ENCODE data around the gene PAPOLG.
A peak's percentile ranks its signal among the peaks of the same experiment; 100 is the strongest.

PAPOLG gene
- 44.3 reads per million, percentile 65 among the genes with 10 or more reads in this experiment for total RNA-seq

DNA sequence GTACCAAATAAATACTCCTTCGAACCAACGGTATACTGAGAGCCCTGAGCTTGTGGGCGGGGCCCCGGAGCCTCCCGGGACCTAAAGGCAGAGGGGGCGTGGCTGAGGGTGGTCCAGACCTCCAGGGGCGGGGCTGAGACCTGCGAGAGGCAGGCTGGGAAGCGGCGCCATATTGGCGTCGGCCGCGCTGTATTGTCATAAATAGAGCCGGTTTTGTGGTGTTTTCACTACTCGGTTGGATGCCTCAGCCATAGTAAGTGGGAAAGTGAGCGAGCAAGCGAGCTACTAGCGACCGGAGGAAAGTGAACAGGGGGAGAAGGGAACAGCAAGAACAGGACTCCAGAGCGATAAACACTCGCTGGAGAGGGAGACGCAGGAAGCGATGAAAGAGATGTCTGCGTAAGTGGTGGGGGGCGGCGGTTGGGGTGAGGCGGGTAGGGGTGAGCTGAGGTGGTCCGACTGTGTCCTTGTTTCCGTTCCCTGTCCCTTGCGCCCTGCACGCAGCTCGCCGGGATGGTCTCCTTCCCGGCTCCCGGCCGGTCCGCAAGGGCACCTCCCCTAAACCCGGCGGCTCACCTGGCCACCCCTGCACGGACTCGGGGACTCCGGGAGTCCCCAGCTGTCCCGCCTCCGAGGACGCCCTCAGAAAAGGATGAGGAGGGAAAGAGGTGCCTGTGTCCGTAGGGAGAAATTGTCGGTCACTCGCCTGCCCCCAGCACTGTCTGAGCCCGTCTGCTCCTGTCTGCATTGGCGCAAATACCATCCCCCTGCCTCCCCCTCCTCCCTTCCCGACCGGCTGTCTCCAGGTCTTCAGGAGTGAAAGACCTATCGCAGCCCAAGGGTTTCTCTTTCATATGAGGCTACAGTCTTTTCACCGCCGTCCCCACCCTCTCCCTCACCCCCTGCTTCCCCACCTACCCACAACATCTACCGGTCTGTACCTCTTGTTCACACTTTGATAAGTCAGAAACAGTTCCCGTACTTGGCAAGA, at the start of gene PAPOLG:
PAPOLG (plus strand) TSS at position 172 of the 991 bp plus-strand sequence; CDS start at position 383, 211 bp downstream.
- DNase-seq = peak; percentile 94

DNA sequence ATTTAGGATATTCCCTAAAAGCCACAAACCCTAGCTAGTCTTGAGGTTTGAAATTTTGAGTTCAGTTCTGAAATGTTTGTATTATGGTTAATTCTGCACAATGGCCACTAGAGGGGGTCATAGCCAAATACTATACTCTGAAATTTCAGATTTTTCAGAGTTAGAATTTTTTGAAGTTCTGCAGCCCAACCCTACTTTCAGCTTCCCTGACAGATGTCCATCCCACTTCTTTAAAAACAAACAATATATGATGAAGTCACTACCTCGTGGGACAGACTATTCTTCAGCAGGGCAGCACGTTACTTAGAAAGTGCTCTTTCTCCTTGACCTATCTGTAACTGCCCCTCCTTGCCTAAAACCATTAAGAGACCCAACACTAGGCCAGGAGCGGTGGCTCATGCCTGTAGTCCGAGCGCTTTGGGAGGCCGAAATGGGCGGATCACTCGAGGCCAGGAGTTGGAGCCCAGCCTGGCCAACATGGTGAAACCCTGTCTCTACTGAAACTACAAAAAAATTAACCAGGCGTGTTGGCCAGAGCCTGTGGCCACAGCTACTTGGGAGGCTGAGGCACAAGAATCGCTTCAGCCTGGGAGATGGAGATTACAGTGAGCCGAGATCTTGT, 48.2 kb upstream of the PAPOLG start:
- no peak for DNase-seq

DNA sequence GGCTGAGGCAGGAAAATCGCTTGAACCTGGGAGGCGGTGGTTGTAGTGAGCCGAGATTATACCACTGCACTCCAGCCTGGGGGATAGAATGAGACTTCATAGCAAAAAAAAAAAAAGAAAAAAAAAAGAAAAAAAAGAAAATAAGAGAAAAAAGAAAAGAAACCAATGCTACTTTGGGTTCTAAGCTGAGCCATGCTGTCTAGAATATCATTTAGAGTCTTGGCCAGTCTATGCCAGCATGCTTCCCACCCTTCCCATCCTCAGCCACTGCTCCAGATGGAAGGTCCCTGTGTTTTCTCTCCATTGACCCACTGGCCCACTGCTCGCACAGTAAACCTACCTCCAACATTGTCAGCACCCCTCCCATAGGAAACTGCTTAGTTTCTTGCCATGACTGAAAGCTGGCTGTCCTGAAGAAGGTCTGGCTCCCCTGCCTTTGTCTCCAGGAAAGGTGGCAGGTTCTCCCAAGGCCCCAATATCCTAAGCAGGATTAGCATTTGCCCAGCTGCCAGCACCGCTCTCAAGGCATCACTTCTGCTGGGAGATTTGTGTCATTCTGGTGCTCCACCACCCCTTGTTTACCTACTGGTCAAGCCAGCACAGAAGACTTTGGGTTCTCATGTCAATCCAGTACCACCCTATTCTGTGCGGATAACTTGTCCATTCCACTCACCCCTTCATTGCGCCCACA, 47.3 kb upstream of the PAPOLG start:
- DNase-seq = no peak

DNA sequence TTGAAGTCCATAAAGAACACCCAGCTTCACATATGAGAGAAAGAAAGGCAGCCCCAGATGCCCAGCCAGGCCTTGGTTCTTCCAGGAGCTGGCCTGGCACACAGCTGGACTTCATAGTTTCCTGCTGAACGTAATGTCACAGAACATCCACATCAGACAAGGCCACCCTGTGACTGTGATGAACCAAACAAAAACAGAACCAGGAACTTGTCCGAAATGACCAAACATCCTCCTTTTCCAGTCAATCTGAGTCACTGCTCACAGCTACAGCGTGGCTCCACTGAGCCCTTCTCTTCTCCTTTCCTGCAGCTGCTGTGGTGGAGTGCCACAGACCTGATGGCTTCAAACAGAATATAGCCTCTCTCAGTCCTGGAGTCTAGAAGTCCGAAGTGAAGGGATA, 45.4 kb upstream of the PAPOLG start:
- DNase-seq = no peak

DNA sequence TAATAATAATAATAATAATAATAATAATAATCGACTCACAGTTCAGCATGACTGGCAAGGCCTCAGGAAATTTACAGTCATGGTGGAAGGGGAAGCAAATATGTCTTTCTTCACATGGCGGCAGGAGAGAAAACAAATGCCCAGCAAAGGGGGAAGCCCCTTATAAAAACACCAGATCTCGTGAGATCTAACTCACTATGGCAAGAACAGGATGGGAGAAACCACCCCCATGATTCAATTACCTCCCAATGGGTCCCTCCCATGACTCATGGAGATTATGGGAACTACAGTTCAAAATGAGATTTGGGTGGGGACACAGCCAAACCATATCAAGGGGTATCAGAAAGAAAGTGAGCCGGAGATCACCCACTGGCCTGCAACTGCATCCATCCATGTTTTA, 40.5 kb upstream of the PAPOLG start:
- no peak for DNase-seq

DNA sequence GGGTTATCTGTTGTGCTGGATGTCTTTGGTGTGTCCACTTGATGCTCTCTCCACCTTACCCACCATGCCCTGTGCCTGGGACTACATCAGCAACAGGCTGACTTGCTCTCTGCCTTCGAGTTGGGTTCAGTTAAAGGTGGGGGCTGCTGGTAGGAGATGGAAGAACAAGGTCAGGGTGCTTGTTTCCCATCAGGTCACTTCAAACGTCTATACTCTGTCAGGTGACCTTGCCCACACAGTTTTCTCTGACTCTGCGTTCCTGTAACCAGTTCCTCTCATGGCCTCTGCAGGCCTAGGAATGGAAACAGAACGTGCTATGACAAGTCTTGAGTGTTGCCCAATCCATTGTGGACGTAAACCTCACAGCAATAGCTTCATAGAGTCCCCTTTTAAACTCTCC, 38.4 kb upstream of the PAPOLG start:
- no peak for DNase-seq

DNA sequence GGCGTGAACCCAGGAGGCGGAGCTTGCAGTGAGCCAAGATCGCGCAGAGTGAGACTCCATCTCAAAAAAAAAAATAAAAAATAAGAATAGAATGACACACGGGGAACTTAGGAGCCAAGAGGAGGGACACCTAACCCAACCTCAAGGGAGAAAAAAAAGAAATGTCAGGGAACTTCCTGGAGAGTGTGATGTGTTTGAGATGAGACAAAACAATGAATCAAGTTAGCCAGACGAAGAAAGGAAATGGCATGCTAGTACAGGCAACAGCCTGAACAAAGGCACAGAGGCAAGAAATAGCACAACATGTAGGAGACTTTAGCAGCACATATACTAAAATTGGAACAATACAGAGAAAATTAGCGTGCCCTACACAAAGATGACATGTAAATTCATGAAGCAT, 36.7 kb upstream of the PAPOLG start:
- DNase-seq = no peak

DNA sequence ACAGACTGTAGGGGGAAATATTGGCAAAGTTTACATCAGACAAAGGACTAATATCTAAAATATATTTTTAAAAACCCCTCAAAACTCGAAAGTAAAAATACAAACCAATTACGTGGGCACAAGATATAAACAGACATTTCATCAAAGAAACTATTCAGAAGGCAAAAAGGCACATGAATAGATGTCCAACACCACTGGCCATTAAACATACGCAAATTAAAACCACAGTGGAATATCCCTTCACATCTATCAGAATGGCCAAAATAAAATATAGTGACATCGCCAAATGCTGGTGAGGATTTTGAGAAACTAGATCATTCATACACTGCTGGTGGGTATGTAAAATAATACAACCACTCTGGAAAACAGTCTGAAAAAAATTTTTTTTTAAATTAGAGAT, 30.6 kb upstream of the PAPOLG start:
- no peak for DNase-seq

DNA sequence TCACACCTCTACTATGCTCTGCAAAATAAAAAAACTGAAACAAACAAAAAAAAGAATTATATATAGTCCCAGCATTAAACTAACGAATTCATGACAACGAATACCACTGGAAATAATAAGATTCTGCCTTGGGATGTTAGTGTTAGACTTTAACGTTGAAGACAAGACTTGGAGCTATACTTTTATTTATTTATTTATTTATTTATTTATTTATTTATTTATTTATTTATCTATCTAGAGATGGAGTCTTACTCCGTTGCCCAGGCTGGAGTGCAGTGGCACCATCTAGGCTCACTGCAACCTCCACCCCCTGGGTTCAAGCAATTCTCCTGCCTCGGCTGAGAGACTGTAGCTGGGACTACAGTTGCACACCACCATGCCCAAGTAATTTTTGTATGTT, 27.2 kb upstream of the PAPOLG start:
- DNase-seq = no peak

DNA sequence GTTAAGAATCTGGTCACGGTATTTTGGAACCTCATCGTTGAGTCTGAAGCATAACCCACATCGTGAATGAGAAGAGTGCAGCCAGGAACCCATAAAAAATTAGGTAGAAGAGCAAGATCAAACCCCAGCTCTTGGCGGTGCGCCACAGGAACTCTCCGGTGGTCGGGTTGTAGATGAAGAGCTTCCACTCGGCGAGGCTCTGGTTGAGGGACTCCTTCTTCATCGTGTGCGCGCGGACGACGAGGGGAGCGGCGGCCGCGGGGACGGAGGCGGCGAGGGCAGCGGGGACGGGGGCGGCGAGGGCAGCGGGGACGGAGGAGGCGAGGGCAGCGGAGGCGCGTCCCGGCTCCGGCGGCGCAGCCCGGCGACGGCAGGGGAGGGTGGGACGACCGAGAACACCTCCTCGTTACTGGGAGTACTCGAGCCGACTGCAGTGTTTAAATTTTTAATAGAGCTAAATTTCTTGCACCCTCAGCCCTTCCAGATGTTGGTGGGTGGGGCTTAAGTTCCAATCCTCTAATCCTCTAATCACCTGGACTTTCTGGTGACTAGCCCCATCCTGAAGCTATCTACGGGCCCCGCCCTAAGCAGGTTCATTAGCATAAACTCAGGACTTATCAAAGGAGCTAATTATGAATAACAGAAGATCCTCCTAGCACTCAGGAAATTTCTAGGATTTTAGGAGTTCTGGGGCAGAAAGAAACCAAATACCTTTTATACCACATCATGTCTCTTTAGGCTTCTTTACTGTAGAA, 20.4 kb upstream of the PAPOLG start:
- no peak for DNase-seq

DNA sequence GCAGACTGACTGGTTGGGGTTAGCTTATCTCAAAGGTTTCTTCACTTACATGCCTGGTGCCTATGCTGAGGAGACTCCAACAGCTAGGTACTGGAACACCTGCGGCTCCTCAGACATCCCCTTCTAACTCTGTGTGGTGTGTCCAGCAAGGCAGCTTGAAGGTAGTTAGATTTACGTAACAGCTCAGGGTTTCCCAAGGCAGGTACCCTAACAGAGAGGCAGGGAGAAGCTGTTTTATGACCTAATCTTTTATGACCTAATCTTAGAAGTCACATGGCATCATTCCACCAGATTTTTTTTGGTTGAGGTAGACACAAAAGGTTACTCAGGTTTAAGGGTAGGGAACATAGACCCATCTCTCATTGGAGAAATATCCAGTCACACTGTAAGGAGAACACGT, 17.4 kb upstream of the PAPOLG start:
- DNase-seq = no peak

DNA sequence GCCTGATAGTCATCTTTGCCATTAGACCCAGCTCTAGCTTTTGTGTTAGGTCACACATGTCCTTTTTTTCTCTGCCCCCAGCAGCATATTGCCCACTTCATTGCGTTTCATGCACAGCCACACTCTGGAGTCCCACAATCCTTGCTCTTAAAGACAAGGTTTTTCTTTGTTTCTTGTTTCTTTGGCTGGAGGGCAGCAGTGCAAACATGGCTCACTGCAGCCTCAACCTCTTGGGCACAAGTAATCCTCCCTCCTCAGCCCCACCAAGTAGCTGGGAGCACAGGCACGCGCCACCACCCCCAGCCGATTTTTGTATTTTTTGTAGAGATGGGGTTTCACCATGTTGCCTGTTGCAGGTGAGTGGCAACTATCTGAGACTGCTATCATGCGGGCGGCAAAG, 16.9 kb upstream of the PAPOLG start:
- DNase-seq = no peak

DNA sequence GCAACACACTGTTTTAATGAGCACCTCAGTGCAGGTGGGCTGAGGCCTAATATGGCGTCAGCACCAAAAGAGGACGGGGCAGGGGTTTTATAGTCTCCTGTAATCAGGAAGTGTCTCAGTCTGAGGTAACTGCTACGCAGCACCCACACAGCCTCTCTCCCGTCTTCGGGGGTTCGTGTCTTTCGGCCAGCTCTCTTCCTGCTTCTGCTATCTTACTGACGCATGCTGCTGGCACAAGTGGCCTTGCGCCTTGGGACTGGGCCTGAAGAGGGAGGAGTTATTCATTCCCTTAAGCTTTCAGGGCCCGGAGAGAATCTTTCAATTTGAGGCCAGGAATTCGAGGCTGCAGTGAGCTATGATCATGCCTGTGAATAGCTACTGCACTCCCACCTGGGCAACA, 14.5 kb upstream of the PAPOLG start:
- DNase-seq = no peak

DNA sequence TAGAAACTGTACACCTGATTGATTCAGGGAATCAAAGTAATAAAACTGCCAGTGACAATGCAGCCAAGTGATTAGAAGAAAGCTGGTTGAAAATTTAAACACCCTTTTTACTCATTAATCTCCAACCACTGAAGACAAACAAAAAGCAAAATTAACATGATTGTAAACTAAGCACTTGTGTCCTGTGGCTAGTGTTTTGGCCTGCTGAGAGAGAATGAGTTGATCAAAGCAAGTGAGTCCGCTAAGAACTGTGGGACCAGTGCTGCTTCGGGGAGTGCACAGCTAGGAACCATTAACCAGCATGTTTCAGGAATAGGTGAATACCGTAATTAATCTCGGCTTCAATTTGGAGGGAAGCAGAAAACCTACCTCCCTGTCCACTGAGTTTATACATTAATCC, 13.6 kb upstream of the PAPOLG start:
- DNase-seq = no peak

DNA sequence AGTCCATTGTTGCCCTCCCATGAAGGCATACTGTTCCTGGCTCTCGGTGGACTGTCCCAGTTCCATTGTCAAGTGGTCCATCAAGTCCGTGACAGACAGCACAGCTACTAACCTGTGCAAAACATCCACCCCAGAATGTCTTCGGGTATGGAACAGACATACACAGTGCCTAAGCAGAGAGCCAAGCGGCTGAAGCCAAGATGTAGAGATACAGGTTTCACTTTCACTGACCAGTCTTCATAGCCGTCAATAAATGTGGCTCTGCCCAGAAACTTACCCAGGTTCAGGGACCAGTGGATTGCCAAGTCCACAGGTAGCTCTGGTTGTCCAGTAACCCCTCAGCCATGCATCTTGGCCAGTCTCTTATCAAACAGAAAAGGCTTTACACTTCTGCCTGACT, 10.7 kb upstream of the PAPOLG start:
- DNase-seq = no peak

DNA sequence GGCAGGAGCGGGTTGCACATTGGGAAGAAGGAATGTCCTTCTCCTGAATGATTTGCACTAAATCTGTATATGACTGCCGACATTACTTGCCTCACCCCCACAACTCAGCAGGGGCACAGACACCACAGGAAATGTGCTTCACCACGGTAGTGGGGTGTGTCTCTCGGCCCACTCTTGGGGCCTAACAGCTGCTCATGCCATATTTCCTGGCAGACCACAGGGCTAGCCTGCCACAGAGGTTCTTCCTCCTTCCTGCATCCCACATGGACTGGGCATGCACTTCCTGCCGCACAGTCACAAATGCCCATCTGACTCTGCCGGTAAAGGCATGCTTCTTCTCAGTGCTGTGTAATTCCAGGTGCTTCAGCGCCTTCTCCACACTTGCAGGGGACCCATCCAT, 10.3 kb upstream of the PAPOLG start:
- no peak for DNase-seq

DNA sequence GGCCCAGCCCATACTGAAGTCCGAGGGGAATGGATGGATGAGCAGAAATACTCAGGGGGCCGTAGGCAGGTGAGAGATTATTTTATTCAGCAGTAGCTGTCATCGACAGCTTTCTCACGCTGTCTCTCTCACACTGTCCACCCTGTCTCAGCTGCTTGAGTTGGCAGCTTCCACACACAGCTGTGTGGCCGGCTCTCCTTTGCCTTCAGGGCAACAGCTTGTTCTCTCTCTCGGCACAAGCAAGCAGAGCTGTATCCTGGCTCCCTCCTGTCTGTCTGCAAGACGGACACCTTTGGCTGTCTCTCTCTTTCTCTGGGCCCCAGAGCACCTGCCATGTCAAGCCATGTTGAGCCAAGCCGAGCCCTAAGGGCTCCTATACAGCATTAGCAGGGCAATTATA, 9.8 kb upstream of the PAPOLG start:
- DNase-seq = no peak

DNA sequence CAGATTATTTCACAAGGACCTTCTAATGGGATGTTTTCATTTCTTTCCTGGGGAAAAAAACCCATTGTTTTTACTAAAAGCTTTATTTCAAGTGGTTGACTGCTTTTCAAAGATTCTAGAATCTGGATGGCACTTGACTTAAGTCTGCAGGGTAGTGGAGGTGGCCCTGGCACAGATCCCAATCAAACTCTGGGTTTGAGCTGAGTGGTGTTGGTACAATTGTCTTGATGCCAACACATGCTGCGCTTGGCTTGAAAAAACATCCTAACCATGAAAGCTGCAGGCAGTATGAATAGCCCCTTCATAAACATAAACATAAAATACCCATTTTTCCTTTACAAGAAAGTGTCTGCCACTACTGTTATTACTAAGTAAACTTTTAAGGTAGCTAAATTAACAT, 3.6 kb downstream of the PAPOLG start:
- no peak for DNase-seq

DNA sequence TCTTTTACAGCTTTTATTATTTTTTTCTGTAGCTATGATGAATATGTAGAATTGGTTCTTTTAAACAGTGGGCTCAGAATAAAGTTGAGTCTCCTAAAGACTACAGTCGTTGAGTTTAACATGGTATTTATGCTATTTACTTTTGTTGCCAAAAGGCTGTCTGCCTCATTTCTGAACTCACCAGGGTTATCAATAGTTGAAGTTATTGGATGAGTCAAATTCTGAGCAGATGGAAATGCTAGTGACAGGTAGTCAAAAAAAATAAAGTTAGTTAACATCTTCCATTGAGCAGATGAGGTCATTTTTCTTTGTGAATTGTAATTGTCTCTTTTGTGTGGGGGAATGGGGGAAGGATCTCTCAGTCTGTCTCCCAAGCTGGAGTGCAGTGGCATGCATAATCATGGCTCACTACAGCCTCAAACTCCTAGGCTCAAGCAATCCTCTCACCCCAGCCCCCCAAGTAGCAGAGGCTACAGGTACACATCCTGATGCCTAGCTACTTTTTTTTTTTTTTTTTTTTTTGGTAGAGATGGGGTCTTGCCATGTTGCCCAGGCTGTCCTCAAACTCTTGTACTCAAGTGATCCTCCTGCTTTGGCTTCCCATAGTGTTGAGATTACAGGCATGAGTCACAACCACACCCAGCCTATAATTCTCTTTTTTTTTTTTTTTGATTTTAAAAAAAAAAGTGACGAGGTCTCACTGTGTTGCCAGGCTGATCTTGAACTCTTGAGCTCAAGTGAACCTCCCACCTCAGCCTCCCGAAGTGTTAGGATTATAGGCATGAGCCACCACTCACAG, 8.9 kb downstream of the PAPOLG start:
- DNase-seq = no peak

DNA sequence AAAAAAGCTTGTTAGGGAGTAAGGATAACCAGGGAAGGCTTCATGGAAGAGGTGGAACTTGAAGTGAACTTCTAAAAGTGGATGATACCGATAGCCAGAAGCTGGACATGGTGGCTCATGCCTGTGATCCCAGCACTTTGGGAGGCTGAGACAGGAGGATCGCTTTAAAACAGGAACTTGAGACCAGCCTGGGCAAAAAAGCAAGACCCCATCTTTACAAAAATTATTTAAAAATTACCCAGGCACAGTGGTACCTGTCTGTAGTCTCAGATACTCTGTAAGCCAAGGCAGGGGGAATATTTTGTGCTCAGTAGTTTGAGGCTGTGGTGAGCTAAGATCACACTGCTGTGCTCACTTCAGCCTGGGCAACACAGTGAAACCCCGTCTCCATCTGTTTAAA, 10.2 kb downstream of the PAPOLG start:
- no peak for DNase-seq

DNA sequence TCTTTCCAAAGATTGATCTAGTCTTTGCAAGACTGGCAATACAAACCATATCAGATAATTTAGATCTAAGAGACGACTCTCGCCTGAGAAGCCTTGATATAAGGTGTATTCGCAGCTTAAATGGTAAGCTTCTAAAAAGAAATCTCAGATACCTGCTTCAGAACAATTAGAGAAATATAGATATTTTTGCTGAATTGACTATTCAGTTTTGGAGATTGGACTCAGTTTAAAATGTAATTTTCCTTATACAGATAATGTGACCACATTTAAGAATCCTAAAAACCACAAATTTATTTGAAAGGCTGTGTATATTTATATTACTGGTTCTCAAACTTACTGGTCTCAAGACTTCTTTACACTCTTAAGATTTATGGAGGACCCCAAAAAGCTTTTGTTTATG, 15.4 kb downstream of the PAPOLG start:
- no peak for DNase-seq

DNA sequence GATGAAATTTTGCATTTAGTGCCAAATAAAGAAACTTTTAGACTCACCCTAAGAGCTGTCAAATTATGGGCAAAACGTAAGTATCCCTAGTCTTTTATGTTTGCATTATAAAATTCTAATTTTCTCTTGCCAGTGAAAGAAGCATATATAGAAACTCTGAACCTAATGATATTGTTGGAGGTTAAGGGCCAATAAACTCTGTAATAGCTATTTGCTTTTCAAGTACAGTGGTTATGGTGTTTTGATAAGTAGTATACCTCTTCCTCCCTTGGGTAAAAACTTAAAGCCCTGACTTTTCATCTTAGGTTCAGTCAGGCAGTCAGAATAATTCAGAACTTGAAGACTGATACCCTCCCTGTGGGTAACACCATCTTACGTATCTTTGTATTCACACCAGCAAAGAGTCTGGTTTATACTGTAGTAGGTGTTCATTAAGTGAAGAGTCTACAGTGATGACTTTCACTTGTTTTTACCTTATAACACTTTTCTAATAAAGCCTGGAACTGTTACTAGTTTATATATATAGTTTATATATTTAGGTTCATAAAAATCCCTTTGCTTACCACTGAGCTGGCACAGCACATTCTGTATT, 19.1 kb downstream of the PAPOLG start:
- no peak for DNase-seq
